ENCODE results near the gene C20orf204. TPM values are rescaled to one million over a fixed set of nuclear protein-coding genes. Genes with fewer than 3 reads are reported as not detected.

Gene C20orf204, protein sequence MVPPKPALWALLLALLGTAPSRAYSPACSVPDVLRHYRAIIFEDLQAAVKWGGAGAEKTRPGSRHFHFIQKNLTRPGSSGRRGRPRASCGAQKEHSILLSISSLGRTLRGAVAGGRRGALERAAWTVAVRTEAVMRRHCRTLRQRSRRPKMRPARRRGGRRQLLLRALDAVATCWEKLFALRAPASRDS
- 0.19 to 0.39 TPM (median 0.33 TPM) in 5 replicates for total RNA-seq (2022; extraction: Qiagen RNA extraction; ENCODE audit: low read depth)

GRCh38 chr20:64035933-64036345, at the start of gene C20orf204:
Gene C20orf204, plus strand, starts transcription at chr20:64036182. Its CDS starts 142 bp downstream, at chr20:64036324.

GRCh38 chr20:64049060-64049877, 13.3 kb downstream of the C20orf204 start, which contains the start of gene SOX18:
Gene SOX18, minus strand, starts transcription at chr20:64049639. Its CDS starts 123 bp downstream, at chr20:64049516.

DNA sequence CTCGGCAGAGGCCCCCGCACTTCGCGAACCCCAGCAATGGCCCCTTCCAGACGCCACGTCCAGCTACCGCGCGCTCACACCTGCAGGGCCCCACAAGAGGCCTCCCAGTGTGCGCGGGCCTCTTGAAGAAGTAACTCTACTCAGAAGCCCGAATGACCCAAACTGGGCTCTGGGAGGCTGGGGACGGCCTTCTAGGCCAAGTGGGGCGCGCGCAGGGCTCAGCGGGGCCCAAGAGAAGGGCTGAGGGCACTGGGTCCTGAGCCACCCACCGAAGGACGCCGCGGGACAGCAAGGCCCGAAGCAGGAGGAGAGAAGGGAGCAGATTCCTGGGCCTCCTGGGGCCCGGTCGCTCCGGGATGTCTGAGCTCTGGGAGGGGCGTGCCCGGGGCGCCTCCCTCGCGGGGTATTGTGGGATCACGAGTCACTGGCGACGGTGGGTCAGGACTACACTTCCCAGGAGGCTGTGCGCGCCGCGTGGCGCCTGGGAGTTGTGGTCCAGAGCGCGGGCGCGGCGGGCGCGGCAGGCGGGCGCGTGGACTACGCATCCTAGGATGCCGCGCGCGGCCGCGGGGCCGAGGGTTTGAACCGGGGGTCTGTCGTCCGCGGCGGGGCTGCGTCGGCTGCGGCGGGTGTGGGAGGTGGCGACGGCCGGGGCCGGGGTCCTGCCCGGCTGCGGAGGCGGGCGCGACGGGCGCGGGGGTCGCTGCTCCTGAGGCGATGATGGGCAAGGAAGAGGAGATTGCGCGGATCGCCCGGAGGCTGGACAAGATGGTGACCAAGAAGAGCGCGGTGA, 26.8 kb downstream of the C20orf204 start, which contains the start of gene TCEA2:
Gene TCEA2 (plus strand): TSS at position 603 of the 793 bp plus-strand sequence. CDS start 115 bp downstream, at position 718.

DNA sequence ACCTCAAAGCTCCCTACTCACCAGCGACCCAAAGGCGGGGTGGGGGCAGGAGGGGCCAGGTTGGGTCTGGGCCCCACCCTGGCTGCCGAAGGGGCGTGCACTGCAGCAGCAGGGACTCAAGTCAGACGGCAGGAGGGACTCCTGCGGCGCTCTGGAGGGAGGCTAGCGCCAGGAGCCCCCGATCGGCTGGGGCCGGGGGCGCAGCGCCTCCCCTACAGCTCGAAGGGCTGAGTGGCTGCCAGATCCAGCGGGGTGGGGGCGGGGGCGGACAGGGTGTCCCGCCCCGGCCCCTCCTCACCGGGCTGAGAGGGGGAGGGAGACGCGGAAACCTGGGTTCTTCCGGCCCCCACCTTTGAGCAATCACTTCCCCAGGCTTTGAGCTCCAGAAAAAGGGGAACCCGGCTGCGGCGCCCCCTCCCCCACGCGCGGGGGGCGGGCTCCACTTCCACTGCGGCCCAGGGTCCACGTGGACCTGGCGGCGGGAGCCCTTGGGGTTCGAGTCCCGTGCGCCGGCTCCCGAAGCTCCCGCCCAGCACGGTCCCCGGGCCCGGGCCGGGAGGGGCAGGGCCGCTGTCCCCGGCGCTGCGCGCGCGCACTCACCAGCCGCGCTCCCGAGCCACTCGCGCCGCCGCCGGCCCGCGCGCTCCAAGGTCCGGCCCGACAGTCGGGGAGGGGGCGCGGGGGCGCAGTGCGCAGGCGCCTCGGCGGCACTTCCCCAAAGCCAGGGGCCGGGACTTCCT, 43.5 kb downstream of the C20orf204 start, which contains the start of gene RGS19:
Gene RGS19 (minus strand): TSS at position 246 of the 740 bp plus-strand sequence. CDS start 2,632 bp downstream, outside the sequence.

GRCh38 chr20:64080013-64080812, 44.2 kb downstream of the C20orf204 start, which contains the start of gene OPRL1:
Gene OPRL1, plus strand, starts transcription at chr20:64080082. Its CDS starts 12,639 bp downstream, at chr20:64092721.

GRCh38 chr20:64083804-64084684, 48.1 kb downstream of the C20orf204 start, which contains the start of gene LKAAEAR1:
Gene LKAAEAR1, minus strand, starts transcription at chr20:64084398. Its CDS starts 179 bp downstream, at chr20:64084219.

Other genes starting within 250 kb of the C20orf204 start
- gene ZBTB46, start 204.9 kb upstream of the C20orf204 start, total RNA-seq (2022; extraction: Qiagen RNA extraction; ENCODE audit: low read depth) = 0.50 to 0.94 TPM (median 0.77 TPM) in 5 replicates
- gene ABHD16B, start 174.7 kb upstream of the C20orf204 start, total RNA-seq (2022; extraction: Qiagen RNA extraction; ENCODE audit: low read depth) = 0.05 TPM in 1 of 5 replicates, not detected in the others
- 119 to 136 TPM (median 132 TPM) in 5 replicates for gene TPD52L2, start 170.9 kb upstream of the C20orf204 start, total RNA-seq (2022; extraction: Qiagen RNA extraction; ENCODE audit: low read depth)
- gene DNAJC5, start 141.1 kb upstream of the C20orf204 start, total RNA-seq (2022; extraction: Qiagen RNA extraction; ENCODE audit: low read depth) = 26.4 to 31.6 TPM (median 31.2 TPM) in 5 replicates
- gene UCKL1, start 79.8 kb upstream of the C20orf204 start, total RNA-seq (2022; extraction: Qiagen RNA extraction; ENCODE audit: low read depth) = 22.8 to 34.9 TPM (median 29.4 TPM) in 5 replicates
- 10.0 to 13.3 TPM (median 12.2 TPM) in 5 replicates for gene ZNF512B, start 66.3 kb upstream of the C20orf204 start, total RNA-seq (2022; extraction: Qiagen RNA extraction; ENCODE audit: low read depth)
- 0.10 to 0.13 TPM in 2 of 5 replicates, not detected in the others for gene SAMD10, start 56.5 kb upstream of the C20orf204 start, total RNA-seq (2022; extraction: Qiagen RNA extraction; ENCODE audit: low read depth)
- 52.6 to 60.3 TPM (median 55.1 TPM) in 5 replicates for gene PRPF6, start 55.0 kb upstream of the C20orf204 start, total RNA-seq (2022; extraction: Qiagen RNA extraction; ENCODE audit: low read depth)
- gene SOX18, start 13.5 kb downstream of the C20orf204 start, total RNA-seq (2022; extraction: Qiagen RNA extraction; ENCODE audit: low read depth) = 1.1 to 2.3 TPM (median 1.7 TPM) in 5 replicates
- gene TCEA2, start 27.0 kb downstream of the C20orf204 start, total RNA-seq (2022; extraction: Qiagen RNA extraction; ENCODE audit: low read depth) = 38.4 to 48.7 TPM (median 42.8 TPM) in 5 replicates
- gene RGS19, start 43.3 kb downstream of the C20orf204 start, total RNA-seq (2022; extraction: Qiagen RNA extraction; ENCODE audit: low read depth) = 15.3 to 25.0 TPM (median 23.1 TPM) in 5 replicates
- 0.40 to 0.71 TPM (median 0.51 TPM) in 5 replicates for gene OPRL1, start 43.9 kb downstream of the C20orf204 start, total RNA-seq (2022; extraction: Qiagen RNA extraction; ENCODE audit: low read depth)
- gene LKAAEAR1, start 48.2 kb downstream of the C20orf204 start, total RNA-seq (2022; extraction: Qiagen RNA extraction; ENCODE audit: low read depth) = 1.3 to 1.8 TPM (median 1.4 TPM) in 4 of 5 replicates, not detected in the other
- gene NPBWR2, start 71.4 kb downstream of the C20orf204 start, total RNA-seq (2022; extraction: Qiagen RNA extraction; ENCODE audit: low read depth) = not detected in 5 replicates
- 0.09 to 0.38 TPM (median 0.13 TPM) in 5 replicates for gene MYT1, start 128.3 kb downstream of the C20orf204 start, total RNA-seq (2022; extraction: Qiagen RNA extraction; ENCODE audit: low read depth)
- 9.9 to 17.4 TPM (median 13.4 TPM) in 5 replicates for gene PCMTD2, start 219.6 kb downstream of the C20orf204 start, total RNA-seq (2022; extraction: Qiagen RNA extraction; ENCODE audit: low read depth)

Measured in A549 treated with DMSO at 1 μM for 4 hours (cell line).